Effector memory CD8-positive, alpha-beta T cell (primary cell): Measurements from ENCODE around the gene STAT1.

Experiments used
- ATAC-seq: fragments of 150-1000 bp; cut with Tn5 transposase; replicated peaks from 2 replicates; pipeline ENCODE4 v1.10.0; 2021; ENCODE audit warnings: mild to moderate bottlenecking, moderate library complexity
- DNase-seq, 3 experiments: peaks; one replicate each; pipeline ENCODE4 v3.0.0; 2021
- H3K27ac Mint-ChIP-seq, 2 donors: one replicate each; pipeline ENCODE4 v1.8.0; 2022; ENCODE audit warnings: mild to moderate bottlenecking in 2 of 2, mixed read lengths in 2 of 2, moderate library complexity in 2 of 2
- H3K27me3 Mint-ChIP-seq, 2 donors: one replicate each; pipeline ENCODE4 v1.8.0; 2022; ENCODE audit warnings: mixed read lengths in 2 of 2
- H3K36me3 Mint-ChIP-seq: one replicate; pipeline ENCODE4 v1.8.0; 2022; ENCODE audit warnings: mild to moderate bottlenecking, moderate library complexity, mixed read lengths; ENCODE audit not compliant: insufficient read depth
- H3K4me1 Mint-ChIP-seq, 2 donors: one replicate each; pipeline ENCODE4 v1.8.0; 2022; ENCODE audit warnings: low read depth in 2 of 2, mixed read lengths in 2 of 2
- H3K4me3 Mint-ChIP-seq, 2 donors: one replicate each; pipeline ENCODE4 v1.8.0; 2022; ENCODE audit warnings: mild to moderate bottlenecking in 2 of 2, mixed read lengths in 2 of 2, moderate library complexity in 2 of 2
- H3K9me3 Mint-ChIP-seq, 2 donors: one replicate each; pipeline ENCODE4 v1.8.0; 2022; ENCODE audit warnings: mixed read lengths in 2 of 2

Gene STAT1

DNA sequence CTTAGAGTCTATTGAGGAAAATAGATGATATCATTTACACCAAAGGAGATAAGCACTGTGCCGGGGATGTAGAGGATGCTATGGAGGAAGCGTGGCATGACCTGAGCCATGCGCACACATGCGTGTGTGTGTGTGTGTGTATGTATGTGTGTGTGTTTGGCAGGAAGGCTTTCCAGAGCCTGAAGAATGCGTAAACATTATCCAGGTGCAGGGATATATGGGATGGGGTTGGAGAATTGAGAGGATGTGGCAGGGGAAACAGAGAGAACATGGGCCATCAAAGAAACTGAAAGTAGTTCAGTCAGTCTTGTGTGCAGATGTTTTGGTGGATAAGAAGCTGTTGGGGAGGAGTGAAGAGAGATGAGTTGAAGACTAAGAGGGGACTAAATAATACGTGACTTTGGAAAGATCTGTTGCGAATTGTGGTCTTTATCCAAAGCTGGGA is 9.3 kb upstream of the STAT1 start:
- H3K27ac Mint-ChIP-seq: no peak overlapping the region
- H3K4me3 Mint-ChIP-seq: no peak overlapping the region
- peak; percentile 20 for ATAC-seq
- DNase-seq: no peak
- no peaks in the 10 kb centered on the region for H3K27me3 Mint-ChIP-seq
- H3K9me3 Mint-ChIP-seq: no peaks in the 10 kb centered on the region
- peaks cover 10 to 14% of the 10 kb centered on the region in 2 donors for H3K4me1 Mint-ChIP-seq
- H3K36me3 Mint-ChIP-seq: peaks cover 6% of the 10 kb centered on the region

DNA sequence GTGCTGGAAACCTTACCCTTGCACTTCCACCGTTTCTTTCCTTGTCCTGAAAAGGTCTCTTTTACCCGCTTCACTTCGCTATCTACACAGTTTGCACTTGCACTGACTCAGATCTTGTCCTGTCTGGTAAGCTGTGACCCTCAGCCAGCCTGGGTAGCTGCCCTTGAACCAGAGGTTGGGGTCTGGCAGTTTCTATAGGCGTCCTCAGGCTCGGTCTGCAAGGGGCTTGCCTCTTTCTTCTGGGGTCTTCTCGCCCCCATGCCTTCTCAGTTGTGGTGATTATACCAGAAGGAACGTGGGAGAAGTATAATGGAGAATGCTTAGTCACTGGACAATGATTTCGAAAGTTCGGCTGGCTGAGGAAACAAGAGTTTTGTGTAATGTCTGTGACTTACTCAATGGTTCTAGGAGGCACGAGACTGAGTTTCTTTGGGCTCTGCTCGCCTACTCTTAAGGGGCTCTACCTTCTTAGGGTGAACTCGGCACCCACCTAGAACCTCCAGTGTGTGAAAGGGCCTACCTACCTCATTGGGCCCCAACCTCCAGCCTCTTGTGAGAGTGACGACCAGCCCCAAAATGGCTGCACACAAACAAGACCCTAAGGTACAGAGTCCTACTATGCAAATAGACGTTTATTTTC is 6.9 kb upstream of the STAT1 start:
- Mint-ChIP-seq H3K4me1 (peaks cover 7 to 9% of the 10 kb centered on the region in 2 donors), H3K4me3 (no peak overlapping the region), H3K9me3 (no peaks in the 10 kb centered on the region)

DNA sequence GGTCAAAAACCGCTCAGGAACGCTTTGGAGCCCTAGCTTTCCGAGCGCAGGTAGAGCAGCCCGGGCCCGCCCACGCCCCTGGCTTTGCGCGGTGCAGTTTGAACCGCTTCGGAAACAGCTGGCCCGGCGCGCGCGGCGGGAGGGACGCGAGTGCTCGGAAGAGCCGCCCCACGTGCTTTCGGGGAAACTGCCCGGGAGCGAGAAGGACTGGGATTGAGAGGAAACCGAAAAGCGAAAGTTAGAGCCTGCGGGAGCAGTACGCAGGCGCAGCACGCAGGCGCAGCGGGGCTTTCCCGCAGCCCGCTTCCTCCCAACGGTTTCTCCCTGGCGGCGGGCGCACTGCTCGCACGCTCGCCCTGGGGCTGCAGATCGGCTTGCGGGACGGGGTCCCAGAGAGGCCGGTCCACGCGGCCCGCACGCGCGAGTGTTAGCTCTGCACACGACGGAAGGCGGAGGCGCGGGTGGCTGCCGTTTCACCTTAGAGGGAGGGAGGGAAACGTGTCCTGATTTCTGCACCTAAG is 6.3 kb upstream of the STAT1 start:
- Mint-ChIP-seq H3K4me1 (peaks cover 6 to 8% of the 10 kb centered on the region in 2 donors), H3K27me3 (no peaks in the 10 kb centered on the region), H3K9me3 (no peaks in the 10 kb centered on the region), H3K27ac (no peak overlapping the region), H3K36me3 (no peaks in the 10 kb centered on the region), H3K4me3 (no peak overlapping the region)
- ATAC-seq (peak; percentile 77), DNase-seq (peak; percentile 81 to 88 (median 85))

More for the DNA sequence above, 6.9 kb upstream of the STAT1 start:
- peak in 1 of 3 experiments; percentile 24 for DNase-seq
- Mint-ChIP-seq H3K27ac (no peak overlapping the region), H3K36me3 (no peaks in the 10 kb centered on the region), H3K27me3 (no peaks in the 10 kb centered on the region)
- peak; percentile 16 for ATAC-seq

DNA sequence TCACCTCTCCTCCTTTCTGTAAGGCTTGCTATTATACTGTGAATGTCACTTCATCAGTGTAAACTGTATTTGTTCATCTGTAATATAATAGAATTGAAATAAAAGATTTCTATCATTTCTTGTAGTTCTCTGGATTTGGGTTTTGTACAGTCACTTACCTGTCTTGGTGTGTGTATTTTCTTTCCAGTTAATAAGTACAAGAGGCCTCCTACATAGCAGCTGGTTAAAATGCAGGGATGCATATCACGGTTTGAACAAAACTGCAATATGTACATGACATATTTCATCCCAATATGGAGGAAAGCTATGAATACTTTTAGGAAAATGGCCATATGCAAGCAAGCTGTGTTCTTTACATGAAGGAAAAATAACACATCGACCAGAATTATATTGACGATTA is 5.4 kb upstream of the STAT1 start:
- Mint-ChIP-seq H3K9me3 (no peaks in the 10 kb centered on the region), H3K27ac (peak overlapping the region in 1 of 2 donors; percentile 11), H3K4me1 (peaks cover 4 to 6% of the 10 kb centered on the region in 2 donors), H3K36me3 (no peaks in the 10 kb centered on the region), H3K4me3 (peak overlapping the region in 1 of 2 donors; percentile 70), H3K27me3 (no peaks in the 10 kb centered on the region)
- DNase-seq (no peak), ATAC-seq (no peak)

DNA sequence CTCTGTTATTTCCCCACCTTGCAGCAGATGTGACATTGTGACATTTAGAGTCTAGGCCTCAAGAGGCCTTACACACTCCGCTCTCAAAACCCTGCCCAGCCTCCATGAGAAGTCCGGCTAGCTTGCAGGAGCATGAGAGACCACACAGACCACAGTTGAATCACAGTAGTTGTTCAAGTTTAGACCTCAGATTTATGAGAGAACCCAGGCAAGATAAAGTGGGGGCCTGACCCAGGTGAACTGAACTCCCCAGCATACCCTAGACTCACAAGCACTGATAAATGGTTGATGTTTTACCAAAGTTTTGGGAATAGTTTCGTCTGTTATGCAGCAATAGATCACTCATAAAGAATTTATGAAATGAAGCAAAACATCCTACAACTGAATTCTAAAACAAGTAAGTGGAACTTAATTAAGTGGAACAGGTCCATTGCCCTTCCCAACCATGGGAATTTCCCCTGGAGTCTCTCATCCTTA is 4.7 kb upstream of the STAT1 start:
- DNase-seq (no peak), ATAC-seq (no peak)
- no peaks in the 10 kb centered on the region for H3K36me3 Mint-ChIP-seq
- H3K4me3 Mint-ChIP-seq: peak overlapping the region in 1 of 2 donors; percentile 70
- peak overlapping the region; percentile 2 to 11 for H3K27ac Mint-ChIP-seq
- no peaks in the 10 kb centered on the region for H3K9me3 Mint-ChIP-seq
- H3K27me3 Mint-ChIP-seq: no peaks in the 10 kb centered on the region
- peaks cover 4 to 6% of the 10 kb centered on the region in 2 donors for H3K4me1 Mint-ChIP-seq

DNA sequence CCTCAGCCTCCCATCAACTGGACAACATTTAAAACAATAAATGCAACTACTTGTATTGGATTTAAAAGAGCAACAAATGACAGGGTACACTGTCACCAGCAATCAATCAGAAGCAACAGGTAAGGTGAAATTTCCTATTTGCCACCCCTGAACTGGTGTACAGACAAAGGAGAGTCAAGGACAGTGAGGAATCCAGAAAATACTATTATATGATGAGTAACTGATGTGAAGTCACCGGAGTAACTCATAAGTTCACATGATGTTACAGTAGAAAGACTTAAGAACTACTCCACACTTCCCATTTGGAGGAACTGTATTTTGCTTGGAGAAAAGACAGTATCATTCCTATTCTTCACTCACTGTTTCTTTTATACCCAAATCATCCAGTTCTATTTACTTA is 4.1 kb upstream of the STAT1 start:
- H3K4me1 Mint-ChIP-seq: peaks cover 4 to 6% of the 10 kb centered on the region in 2 donors
- peak overlapping the region in 1 of 2 donors; percentile 2 for H3K27ac Mint-ChIP-seq
- H3K9me3 Mint-ChIP-seq: no peaks in the 10 kb centered on the region
- no peaks in the 10 kb centered on the region for H3K27me3 Mint-ChIP-seq
- DNase-seq: no peak
- no peaks in the 10 kb centered on the region for H3K36me3 Mint-ChIP-seq
- peak overlapping the region in 1 of 2 donors; percentile 70 for H3K4me3 Mint-ChIP-seq
- no peak for ATAC-seq

DNA sequence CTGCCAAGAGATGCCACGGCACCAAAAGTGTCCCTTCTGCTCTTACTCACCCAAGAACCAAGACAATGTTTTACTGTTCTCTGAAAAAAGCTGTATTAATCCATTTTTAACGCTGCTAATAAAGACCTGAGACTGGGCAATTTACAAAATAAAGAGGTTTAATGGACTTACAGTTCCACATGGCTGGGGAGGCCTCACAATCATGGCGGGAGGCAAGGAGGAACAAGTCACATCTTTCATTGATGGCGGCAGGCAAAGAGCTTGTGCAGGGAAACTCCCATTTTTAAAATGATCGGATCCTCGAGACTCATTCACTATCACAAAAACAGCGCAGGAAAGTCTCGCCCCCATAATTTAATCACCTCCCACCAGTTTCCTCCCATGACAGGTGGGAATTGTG is 1.9 kb upstream of the STAT1 start:
- no peak for DNase-seq
- no peaks in the 10 kb centered on the region for H3K9me3 Mint-ChIP-seq
- H3K4me3 Mint-ChIP-seq: no peak overlapping the region
- peaks cover 9 to 14% of the 10 kb centered on the region in 2 donors for H3K4me1 Mint-ChIP-seq
- H3K27ac Mint-ChIP-seq: no peak overlapping the region
- ATAC-seq: no peak
- H3K36me3 Mint-ChIP-seq: peaks cover 5% of the 10 kb centered on the region
- H3K27me3 Mint-ChIP-seq: no peaks in the 10 kb centered on the region

DNA sequence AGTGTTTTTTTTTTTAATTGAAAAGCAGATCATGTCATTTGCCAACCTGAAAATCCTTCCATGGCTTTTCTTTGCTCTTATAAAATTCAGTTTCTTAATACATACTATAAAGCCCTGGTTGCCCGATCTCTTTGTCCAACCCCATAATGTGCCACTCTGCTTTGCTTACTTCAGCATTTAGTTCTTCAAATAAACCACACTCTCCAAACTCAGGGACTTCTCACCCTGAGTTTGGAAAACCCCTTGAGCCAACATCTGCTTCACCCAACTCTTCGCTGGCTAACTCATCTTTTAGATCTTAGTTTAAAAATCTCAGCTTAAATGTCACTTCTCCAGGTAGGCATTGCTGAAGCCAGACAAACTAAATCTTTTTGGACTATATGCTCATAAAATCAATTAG is 1.3 kb upstream of the STAT1 start:
- no peak overlapping the region for H3K27ac Mint-ChIP-seq
- ATAC-seq: no peak

DNA sequence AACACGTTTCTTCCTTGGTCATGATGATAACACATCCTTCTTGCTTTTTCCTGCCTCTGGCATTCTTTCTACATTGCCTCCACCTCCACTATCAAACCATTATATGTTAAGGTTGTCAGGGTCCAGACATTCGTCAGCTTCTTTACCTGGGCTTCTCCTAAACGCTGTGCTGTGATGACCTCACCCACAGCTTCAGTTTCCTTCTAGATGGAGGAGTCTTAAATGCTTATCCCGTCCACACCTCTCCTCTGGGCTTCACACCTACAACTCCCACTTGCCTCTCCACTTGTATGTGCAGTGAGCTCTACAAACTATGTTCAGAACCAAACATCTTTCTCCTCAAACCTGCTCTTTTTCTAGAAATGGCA is 666 bp upstream of the STAT1 start:
- peaks cover 15% of the 10 kb centered on the region for H3K36me3 Mint-ChIP-seq
- H3K9me3 Mint-ChIP-seq: no peaks in the 10 kb centered on the region
- no peak overlapping the region for H3K27ac Mint-ChIP-seq
- no peak for DNase-seq
- peaks cover 16 to 17% of the 10 kb centered on the region in 2 donors for H3K4me1 Mint-ChIP-seq
- ATAC-seq: peak; percentile 6
- H3K27me3 Mint-ChIP-seq: no peaks in the 10 kb centered on the region
- H3K4me3 Mint-ChIP-seq: no peak overlapping the region

More for the DNA sequence above, 1.3 kb upstream of the STAT1 start:
- H3K4me3 Mint-ChIP-seq: no peak overlapping the region
- peaks cover 9% of the 10 kb centered on the region for H3K36me3 Mint-ChIP-seq
- no peaks in the 10 kb centered on the region for H3K27me3 Mint-ChIP-seq
- DNase-seq: no peak
- peaks cover 10 to 14% of the 10 kb centered on the region in 2 donors for H3K4me1 Mint-ChIP-seq
- H3K9me3 Mint-ChIP-seq: no peaks in the 10 kb centered on the region

DNA sequence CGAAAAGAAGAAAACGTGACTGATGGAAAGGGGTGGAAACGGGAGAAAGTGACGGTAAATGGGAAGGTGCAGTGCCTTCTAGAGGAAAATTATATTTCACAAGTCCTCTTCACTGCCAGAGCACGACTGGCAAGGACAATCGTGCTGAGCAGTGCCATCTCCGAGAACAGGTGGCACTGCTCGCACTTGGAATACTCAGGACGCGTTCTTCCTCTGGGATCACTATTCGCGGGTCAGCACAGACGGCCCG is 364 bp downstream of the STAT1 start:
- H3K27me3 Mint-ChIP-seq: no peaks in the 10 kb centered on the region
- peaks cover 17% of the 10 kb centered on the region in 2 donors for H3K4me1 Mint-ChIP-seq
- ATAC-seq (no peak), DNase-seq (peak in 1 of 3 experiments; percentile 22)
- peaks cover 25% of the 10 kb centered on the region for H3K36me3 Mint-ChIP-seq
- H3K4me3 Mint-ChIP-seq: no peak overlapping the region
- no peak overlapping the region for H3K27ac Mint-ChIP-seq
- no peaks in the 10 kb centered on the region for H3K9me3 Mint-ChIP-seq

DNA sequence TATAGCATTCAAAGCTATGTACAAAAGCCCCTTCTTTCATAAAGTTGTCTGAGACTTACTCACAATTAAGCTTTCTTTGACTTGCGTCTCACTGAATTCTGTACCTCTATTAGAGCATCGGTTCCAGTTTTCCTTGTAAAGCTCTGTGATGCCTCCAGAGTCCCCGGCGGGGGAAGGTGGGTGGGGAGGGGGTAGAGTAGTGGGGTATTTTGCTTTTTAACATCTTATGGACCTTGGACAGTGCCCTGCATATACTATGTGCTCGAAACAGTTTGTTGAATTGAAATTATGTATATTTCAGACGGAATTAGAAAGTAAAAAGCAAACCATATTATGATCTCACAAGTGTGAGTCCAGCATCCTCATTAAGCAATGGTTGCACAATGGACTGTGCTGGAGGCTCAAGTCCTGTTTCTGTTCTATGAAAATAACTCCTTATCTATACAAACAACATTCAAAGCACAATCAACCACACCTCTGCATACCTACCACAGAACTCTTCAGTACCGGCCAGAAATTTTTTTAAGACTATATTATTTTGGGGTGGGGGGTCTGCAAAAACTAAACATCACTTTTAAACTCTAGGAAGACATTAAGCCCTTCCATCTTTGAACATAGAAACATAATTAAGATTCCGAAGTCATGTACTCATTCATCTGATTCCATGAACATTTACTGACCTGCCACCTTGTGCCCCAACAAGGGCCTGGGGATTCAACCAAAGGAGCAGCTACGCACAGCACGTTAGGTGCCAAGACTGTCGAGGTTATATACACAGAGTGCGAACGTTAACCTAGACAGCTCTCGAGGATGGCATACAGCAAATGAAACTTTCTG is 908 bp downstream of the STAT1 start:
- Mint-ChIP-seq H3K27ac (no peak overlapping the region), H3K4me1 (peaks cover 18 to 20% of the 10 kb centered on the region in 2 donors), H3K9me3 (no peaks in the 10 kb centered on the region), H3K36me3 (peaks cover 31% of the 10 kb centered on the region), H3K27me3 (no peaks in the 10 kb centered on the region), H3K4me3 (no peak overlapping the region)
- peak; percentile 18 for ATAC-seq
- DNase-seq: peak in 2 of 3 experiments; percentile 15 to 27

DNA sequence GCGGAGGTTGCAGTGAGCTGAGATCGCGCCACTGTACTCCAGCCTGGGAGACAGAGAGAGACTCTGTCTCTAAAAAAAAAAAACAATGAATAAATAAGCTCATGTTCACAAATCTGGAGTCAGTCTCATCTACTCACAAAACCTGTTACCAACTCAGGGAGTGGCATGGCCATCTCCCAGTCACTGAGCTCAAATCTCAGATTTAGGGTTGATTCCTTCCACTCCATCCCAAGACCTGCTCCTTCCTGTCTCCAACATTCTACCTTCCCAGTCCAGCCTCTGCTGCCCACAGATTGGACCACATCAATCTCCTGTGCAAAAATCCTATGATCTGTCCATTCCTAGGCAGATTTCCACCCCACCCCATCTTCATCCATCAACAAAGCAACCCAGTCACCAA is 1.6 kb downstream of the STAT1 start:
- DNase-seq (no peak), ATAC-seq (no peak)
- Mint-ChIP-seq H3K27me3 (no peaks in the 10 kb centered on the region), H3K9me3 (no peaks in the 10 kb centered on the region), H3K36me3 (peaks cover 38% of the 10 kb centered on the region), H3K4me1 (peaks cover 18 to 23% of the 10 kb centered on the region in 2 donors), H3K27ac (no peak overlapping the region), H3K4me3 (no peak overlapping the region)

DNA sequence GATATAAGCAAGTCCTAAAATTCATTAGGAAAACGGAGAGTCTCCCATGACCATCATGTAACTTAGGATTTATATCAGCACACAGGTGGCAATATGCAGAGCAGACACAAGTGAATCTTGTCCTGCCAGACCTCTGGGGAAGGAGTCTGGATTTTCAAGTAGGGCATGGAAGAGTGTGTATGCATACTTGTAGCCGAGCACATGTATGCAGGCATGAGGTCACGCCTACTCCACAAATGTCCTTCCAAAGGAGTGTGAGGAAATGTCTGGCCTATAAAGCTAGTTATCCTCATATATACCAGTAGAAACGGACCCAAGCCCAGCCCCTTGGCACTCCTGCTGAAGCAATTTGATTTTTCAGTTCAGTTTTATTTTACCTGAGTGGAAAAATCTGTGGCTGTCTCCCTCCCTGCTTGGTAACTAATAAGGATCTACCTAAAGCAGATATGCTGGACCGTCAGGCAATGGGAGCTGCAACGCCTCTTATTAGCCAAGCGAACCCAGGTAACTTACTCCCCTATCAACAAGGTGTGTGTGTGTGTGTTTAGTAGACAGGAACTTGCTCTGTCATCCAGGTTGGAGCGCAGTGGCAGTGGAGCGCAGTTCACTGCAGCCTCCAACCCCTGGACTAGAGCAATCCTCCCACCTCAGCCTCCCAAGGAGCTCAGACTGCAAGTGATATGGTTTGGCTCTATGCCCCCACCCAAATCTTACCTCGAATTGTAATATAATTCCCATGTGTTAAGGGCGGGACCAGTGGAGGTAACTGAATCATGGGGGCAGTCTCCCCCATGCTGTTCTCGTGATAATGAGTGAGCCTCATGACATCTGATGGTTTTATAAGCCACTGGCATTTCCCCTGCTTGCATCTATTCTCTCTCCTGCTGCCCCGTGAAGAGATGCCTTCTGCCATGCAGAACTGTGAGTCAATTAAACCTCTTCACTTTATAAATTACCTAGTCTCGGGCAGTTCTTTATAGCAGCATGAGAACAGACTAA is 2.8 kb downstream of the STAT1 start:
- DNase-seq (no peak), ATAC-seq (no peak)
- no peak overlapping the region for H3K27ac Mint-ChIP-seq
- no peaks in the 10 kb centered on the region for H3K27me3 Mint-ChIP-seq
- no peak overlapping the region for H3K4me3 Mint-ChIP-seq
- no peaks in the 10 kb centered on the region for H3K9me3 Mint-ChIP-seq
- peaks cover 25 to 31% of the 10 kb centered on the region in 2 donors for H3K4me1 Mint-ChIP-seq
- H3K36me3 Mint-ChIP-seq: peaks cover 49% of the 10 kb centered on the region
